AG04450 (cell line): ENCODE data around the gene CELSR2. TPM values are rescaled to one million over a fixed set of nuclear protein-coding genes. Genes with fewer than 3 reads are reported as not detected.

ENCODE experiments used
- CTCF ChIA-PET: fragments of 300-600, 350-600 bp; formaldehyde crosslinking; extraction: SDS; loops from one replicate; lab custom pipeline; 2022; ENCODE audit warnings: antibody characterized with exemption, inconsistent platforms; lab: Charles Lee
- POLR2A ChIA-PET: fragments of 350-600 bp; formaldehyde crosslinking; extraction: SDS; loops from one replicate; lab custom pipeline; 2021; ENCODE audit warnings: antibody characterized with exemption, inconsistent platforms; lab: Yijun Ruan, JAX
- DNase-seq: peaks from one replicate; pipeline ENCODE4 v3.0.0-alpha.2; 2011; ENCODE audit warnings: low read depth, low spot score
- H3K27ac ChIP-seq: one replicate; pipeline ENCODE4 v1.5.1; 2012; ENCODE audit warnings: low read depth, low read length, control low read depth
- H3K27me3 ChIP-seq: one replicate; pipeline ENCODE4 v1.6.0; 2012; ENCODE audit warnings: low read length; ENCODE audit not compliant: control insufficient read depth, insufficient read depth
- H3K4me3 ChIP-seq: 2 replicates; pipeline ENCODE4 v1.5.1; 2011; ENCODE audit warnings: mild to moderate bottlenecking, low read depth, low read length, control low read depth
- H3K9me3 ChIP-seq: 2 replicates; pipeline ENCODE4 v1.5.1; 2012; ENCODE audit warnings: low read length; ENCODE audit not compliant: control insufficient read depth, insufficient read depth
- CTCF ChIP-seq: IDR thresholded peaks from 2 replicates; pipeline ENCODE4 v1.5.1; 2011; ENCODE audit warnings: low read depth, low read length, control low read depth, inconsistent platforms
- polyA plus RNA-seq: library from polyadenylated mRNA; depleted of rRNA; stranded (reverse); fragments of >200 nt; gene quantifications from 2 replicates; pipeline ENCODE4 v1.2.3, GENCODE V29; 2011

CELSR2 gene
- polyA plus RNA-seq, 1 experiment: 1.1 TPM

DNA sequence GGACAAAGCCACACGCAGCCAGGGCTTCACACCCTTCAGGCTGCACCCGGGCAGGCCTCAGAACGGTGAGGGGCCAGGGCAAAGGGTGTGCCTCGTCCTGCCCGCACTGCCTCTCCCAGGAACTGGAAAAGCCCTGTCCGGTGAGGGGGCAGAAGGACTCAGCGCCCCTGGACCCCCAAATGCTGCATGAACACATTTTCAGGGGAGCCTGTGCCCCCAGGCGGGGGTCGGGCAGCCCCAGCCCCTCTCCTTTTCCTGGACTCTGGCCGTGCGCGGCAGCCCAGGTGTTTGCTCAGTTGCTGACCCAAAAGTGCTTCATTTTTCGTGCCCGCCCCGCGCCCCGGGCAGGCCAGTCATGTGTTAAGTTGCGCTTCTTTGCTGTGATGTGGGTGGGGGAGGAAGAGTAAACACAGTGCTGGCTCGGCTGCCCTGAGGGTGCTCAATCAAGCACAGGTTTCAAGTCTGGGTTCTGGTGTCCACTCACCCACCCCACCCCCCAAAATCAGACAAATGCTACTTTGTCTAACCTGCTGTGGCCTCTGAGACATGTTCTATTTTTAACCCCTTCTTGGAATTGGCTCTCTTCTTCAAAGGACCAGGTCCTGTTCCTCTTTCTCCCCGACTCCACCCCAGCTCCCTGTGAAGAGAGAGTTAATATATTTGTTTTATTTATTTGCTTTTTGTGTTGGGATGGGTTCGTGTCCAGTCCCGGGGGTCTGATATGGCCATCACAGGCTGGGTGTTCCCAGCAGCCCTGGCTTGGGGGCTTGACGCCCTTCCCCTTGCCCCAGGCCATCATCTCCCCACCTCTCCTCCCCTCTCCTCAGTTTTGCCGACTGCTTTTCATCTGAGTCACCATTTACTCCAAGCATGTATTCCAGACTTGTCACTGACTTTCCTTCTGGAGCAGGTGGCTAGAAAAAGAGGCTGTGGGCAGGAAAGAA, 25.5 kb downstream of the CELSR2 start:
- Histone ChIP-seq H3K4me3 (no peak overlapping the region), H3K27ac (peak overlapping the region; percentile 39), H3K27me3 (no peaks in the 10 kb centered on the region), H3K9me3 (no peaks in the 10 kb centered on the region)
- ChIA-PET CTCF (interaction anchor here (0.7 to 5.3 kb wide), 2 partner anchors 125 to 271 kb away, joined by 3 to 119 read pairs; partner anchors contain the start of gene SORT1), POLR2A (no interaction called here)
- no peak for TF ChIP-seq CTCF
- DNase-seq: no peak

DNA sequence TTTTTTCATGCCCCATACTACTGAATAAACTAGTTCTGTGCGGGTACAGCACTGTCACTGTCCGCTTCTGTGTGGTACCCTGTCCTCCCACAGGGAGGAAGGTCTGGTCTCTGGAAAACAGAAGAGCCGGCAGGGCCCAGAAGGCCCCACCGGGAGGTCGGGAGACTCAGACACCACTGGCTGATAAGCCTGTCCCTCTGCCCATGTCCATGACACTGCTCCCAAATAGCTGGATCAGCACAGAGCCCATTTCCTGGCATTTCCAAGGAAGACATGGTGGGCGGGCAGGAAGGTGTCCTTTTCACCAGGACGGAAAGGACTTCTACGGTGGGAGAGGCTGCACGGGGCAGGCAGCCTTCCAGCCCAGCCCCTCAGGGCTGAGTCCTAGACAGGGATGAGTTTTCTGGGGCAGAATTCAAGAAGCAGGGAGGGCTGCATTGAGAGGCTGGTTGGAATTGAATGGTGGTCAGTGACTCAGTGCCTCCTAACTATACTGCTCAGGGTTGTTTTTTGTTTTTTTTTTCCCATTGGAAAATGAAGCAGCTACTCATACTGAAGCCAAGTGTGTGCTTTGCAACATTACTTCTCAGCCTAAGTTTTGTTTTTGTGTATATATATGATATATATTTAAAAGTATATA, 26.5 kb downstream of the CELSR2 start:
- POLR2A ChIA-PET: interaction anchor here (0.6 to 1.2 kb wide), 3 partner anchors 32 to 122 kb away, joined by 3 read pairs; partner anchors contain the start of gene SORT1
- CTCF ChIA-PET: interaction anchor here (1.1 to 5.3 kb wide), 6 partner anchors 12 to 257 kb away, joined by 5 to 119 read pairs (median 17); partner anchors contain the start of gene SORT1
- no peaks in the 10 kb centered on the region for H3K27me3 ChIP-seq
- H3K4me3 ChIP-seq: no peak overlapping the region
- no peak overlapping the region for H3K27ac ChIP-seq
- TF ChIP-seq CTCF: no peak
- no peak for DNase-seq
- no peaks in the 10 kb centered on the region for H3K9me3 ChIP-seq

- POLR2A ChIA-PET: interaction anchor here (0.6 to 1.0 kb wide), 2 partner anchors 94 to 121 kb away, joined by 3 to 4 read pairs; no protein-coding TSS in a partner anchor
- peak overlapping the region; percentile 31 for H3K27ac ChIP-seq
- no peak for DNase-seq
- peak; percentile 89 for TF ChIP-seq CTCF
- H3K27me3 ChIP-seq: no peaks in the 10 kb centered on the region
- CTCF ChIA-PET: interaction anchor here (0.5 to 5.3 kb wide), 25 partner anchors 11 to 255 kb away, joined by 3 to 119 read pairs (median 4); partner anchors contain the start of genes CYB561D1, PSMA5 and SORT1
- H3K9me3 ChIP-seq: no peaks in the 10 kb centered on the region
- no peak overlapping the region for H3K4me3 ChIP-seq
These were observed 28.3 kb downstream of the CELSR2 start for GRCh38 chr1:109277434-109278204.

DNA sequence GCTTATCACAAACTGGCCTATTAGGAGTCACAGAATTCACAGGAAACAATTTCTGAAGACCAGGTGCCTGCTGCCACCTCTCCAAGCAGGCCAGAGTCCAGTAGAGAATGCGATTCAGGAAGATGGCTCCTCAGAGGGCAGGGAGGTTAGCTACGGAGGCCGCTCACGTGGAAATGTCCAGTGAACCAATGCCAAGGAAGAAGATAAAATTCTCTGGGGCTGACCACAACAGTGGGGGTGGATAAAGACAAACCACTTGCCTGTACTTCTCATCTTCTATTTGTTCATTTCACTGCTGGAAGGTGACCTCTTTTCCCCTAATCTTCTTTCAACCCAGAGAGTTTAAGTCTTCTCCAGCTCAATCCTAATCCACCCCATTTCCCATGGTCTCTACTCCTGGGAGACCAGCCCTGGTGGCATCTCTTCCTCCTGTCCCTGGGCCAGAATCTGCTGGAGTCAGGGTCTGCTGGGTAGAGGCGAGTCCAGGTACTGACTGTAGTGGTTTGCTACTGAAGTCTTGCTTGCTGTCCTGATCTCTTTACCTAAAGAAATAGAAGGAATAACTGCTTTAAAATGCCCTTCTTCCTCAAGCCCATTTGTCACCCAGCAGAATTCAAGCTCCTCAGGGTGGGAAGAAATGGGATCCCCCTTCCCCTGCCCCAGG, 30.4 kb downstream of the CELSR2 start:
- no peak overlapping the region for H3K27ac ChIP-seq
- ChIA-PET CTCF (interaction anchor here (1.2 to 5.3 kb wide), 3 partner anchors 16 to 252 kb away, joined by 3 to 119 read pairs (median 5); partner anchors contain the start of gene SORT1), POLR2A (no interaction called here)
- H3K4me3 ChIP-seq: no peak overlapping the region
- no peaks in the 10 kb centered on the region for H3K27me3 ChIP-seq
- TF ChIP-seq CTCF: no peak
- DNase-seq: no peak
- no peaks in the 10 kb centered on the region for H3K9me3 ChIP-seq
